ENCODE results near the gene NAA80.

Gene NAA80

DNA sequence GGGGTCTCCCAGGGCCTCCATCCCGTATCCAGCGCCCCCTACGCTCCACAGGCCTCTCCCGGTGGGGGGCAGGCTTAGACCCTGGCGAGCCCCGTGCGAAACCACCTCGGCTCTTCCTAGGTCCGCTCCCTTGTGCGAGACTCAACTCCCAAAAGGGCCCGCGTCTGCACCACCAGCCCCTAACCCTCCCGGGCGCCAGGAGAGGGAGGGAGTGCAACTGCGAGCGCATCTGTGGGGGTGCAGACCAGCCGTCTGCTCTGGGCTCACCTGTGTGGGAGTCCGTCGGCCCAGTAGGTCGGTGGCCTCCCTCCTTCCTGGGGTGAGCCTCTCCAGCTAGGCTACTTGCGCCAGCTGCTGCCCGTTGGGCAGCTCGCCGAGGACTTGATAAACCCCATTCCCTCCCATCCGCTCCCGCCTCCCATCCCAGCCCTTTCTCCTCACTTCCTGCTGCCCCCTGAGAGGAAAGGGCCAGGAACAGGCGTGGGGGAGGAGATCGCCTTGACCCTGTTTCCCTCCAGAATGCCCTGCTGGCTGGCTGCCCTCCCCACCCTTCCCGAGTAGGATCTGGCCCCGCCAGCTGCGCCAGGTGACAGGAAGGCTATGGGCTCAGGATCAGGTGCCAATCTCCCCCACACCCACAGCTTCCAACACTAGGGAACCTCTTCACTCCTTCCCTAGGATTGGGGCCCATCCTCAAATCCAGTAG lies 23.3 kb upstream of the NAA80 start, which contains the start of gene HYAL2:
Gene HYAL2, minus strand, starts transcription at position 360 of the 706 bp plus-strand sequence. CDS start 2,256 bp downstream, outside the sequence.
- TF ChIP-seq FOXA1 (IDR thresholded peaks at IDR 0.05) = no peak
- TF ChIP-seq NFRKB (IDR thresholded peaks at IDR 0.05) = no peak
- TF ChIP-seq ZNF384 (IDR thresholded peaks at IDR 0.05) = no peak
- TF ChIP-seq LEF1 (IDR thresholded peaks at IDR 0.05; ENCODE audit: borderline replicate concordance) = no peak
- TF ChIP-seq SUZ12 (IDR thresholded peaks at IDR 0.05) = no peak
- TF ChIP-seq HDGF (IDR thresholded peaks at IDR 0.05; ENCODE audit: borderline replicate concordance) = no peak
- TF ChIP-seq ELF4 (IDR thresholded peaks at IDR 0.05) = no peak
- no peak for TF ChIP-seq L3MBTL2 (conservative IDR thresholded peaks at IDR 0.05)
- no peak for TF ChIP-seq CTBP1 (IDR thresholded peaks at IDR 0.05; ENCODE audit: borderline replicate concordance)
- no peak for TF ChIP-seq FOXM1 (IDR thresholded peaks at IDR 0.05; ENCODE audit: borderline replicate concordance)
- TF ChIP-seq, protein P1, sequence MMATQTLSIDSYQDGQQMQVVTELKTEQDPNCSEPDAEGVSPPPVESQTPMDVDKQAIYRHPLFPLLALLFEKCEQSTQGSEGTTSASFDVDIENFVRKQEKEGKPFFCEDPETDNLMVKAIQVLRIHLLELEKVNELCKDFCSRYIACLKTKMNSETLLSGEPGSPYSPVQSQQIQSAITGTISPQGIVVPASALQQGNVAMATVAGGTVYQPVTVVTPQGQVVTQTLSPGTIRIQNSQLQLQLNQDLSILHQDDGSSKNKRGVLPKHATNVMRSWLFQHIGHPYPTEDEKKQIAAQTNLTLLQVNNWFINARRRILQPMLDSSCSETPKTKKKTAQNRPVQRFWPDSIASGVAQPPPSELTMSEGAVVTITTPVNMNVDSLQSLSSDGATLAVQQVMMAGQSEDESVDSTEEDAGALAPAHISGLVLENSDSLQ (IDR thresholded peaks at IDR 0.05) = no peak
- TF ChIP-seq ARNT (IDR thresholded peaks at IDR 0.05) = no peak
- no peak for TF ChIP-seq BHLHE40 (IDR thresholded peaks at IDR 0.05; ENCODE audit: borderline replicate concordance)
- TF ChIP-seq TARDBP (IDR thresholded peaks at IDR 0.05) = no peak
- TF ChIP-seq SP1 (IDR thresholded peaks at IDR 0.05) = no peak
- TF ChIP-seq FOXK2 (IDR thresholded peaks at IDR 0.05) = no peak
- POLR2A ChIA-PET = interaction anchor here (1.9 to 3.7 kb wide), 3 partner anchors 15 to 31 kb away, joined by 7 to 23 read pairs (median 11); partner anchors contain the start of genes HYAL3, IFRD2 and NAA80
- DNase-seq (ENCODE audit: extremely low spot score) = no peak
- CTCF ChIA-PET = interaction anchor here (0.6 kb wide), 1 partner anchor 68 kb away, joined by 3 read pairs; no protein-coding TSS in a partner anchor

DNA sequence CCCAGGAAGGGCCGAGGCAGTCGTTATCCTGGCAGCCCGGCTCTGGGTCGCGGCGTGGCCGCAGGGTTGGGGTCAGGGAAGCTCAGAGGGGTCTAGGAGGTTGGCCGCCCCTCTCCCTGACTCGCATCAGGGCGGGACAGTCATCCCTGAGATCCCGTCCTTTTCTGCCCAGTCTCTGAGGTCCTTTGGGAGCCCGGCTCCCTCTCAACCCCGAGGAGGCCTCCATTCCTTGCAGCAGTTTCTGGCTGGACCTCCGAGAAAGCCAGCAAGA lies 22.8 kb upstream of the NAA80 start:
- ChIA-PET POLR2A (interaction anchor here (2.3 to 3.7 kb wide), 2 partner anchors 15 to 23 kb away, joined by 11 to 23 read pairs; partner anchors contain the start of genes HYAL3 and NAA80), CTCF (interaction anchor here (0.6 kb wide), 1 partner anchor 68 kb away, joined by 3 read pairs; no protein-coding TSS in a partner anchor)
- TF ChIP-seq SUZ12 (IDR thresholded peaks at IDR 0.05) (no peak), FOXA1 (IDR thresholded peaks at IDR 0.05) (no peak), CTBP1 (IDR thresholded peaks at IDR 0.05; ENCODE audit: borderline replicate concordance) (no peak), NFRKB (IDR thresholded peaks at IDR 0.05) (no peak), ARNT (IDR thresholded peaks at IDR 0.05) (no peak), TARDBP (IDR thresholded peaks at IDR 0.05) (no peak), FOXM1 (IDR thresholded peaks at IDR 0.05; ENCODE audit: borderline replicate concordance) (no peak), ELF4 (IDR thresholded peaks at IDR 0.05) (no peak), HDGF (IDR thresholded peaks at IDR 0.05; ENCODE audit: borderline replicate concordance) (no peak), SP1 (IDR thresholded peaks at IDR 0.05) (no peak), FOXK2 (IDR thresholded peaks at IDR 0.05) (no peak), LEF1 (IDR thresholded peaks at IDR 0.05; ENCODE audit: borderline replicate concordance) (no peak), BHLHE40 (IDR thresholded peaks at IDR 0.05; ENCODE audit: borderline replicate concordance) (no peak)
- TF ChIP-seq, protein P1 (IDR thresholded peaks at IDR 0.05) = no peak
- DNase-seq (ENCODE audit: extremely low spot score) = no peak

DNA sequence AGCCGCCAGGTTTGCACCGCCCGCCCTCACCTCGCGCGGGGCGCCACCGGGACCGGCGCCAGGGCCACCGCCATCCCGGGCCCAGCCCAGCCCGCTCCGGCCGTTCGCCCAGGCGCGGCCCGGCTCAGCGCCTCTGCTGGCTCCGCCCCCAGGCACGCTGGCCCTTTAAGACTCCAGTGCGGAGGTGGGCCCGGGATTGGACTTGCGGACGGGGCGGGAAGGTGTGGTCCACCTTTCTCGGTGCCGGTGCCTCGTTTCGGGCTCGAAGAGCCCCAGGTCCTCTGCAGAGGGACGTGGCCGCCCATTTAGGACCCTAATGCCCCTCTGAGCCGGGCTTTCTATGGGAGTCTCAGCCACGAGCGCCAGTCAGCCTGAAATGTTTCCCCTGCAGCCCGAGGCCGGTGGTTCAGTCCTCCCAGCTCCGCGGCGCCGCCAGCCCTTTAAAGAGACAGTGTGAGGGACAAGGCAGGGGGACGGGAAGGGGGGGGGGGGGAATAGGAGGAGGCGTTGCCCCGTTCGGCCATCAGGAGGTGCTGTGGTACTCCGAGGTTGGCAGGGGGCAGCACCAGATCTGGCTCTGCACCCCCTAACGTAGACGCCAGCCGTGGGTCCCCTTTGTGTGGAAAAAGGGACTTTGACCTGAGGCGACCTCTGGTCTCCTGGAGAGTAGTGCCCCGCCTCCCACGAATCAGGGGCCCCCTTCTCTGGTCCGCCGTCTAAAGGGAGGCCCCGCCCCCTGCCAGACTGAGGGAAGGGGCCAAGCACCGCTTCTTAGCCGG lies 22.3 kb upstream of the NAA80 start:
- peak; percentile 88 for DNase-seq (ENCODE audit: extremely low spot score)
- ChIA-PET POLR2A (interaction anchor here (1.9 to 3.7 kb wide), 3 partner anchors 16 to 23 kb away, joined by 9 to 23 read pairs (median 11); partner anchors contain the start of genes HYAL3 and NAA80), CTCF (interaction anchor here (0.6 to 1.1 kb wide), 3 partner anchors 22 to 56 kb away, joined by 3 to 4 read pairs (median 4); partner anchors contain the start of genes HYAL3 and NAA80)
- TF ChIP-seq ARNT (IDR thresholded peaks at IDR 0.05) = peak; percentile 64; the same call in 1 of the 2 replicates
- TF ChIP-seq FOXM1 (IDR thresholded peaks at IDR 0.05; ENCODE audit: borderline replicate concordance) = peak; percentile 100
- TF ChIP-seq L3MBTL2 (conservative IDR thresholded peaks at IDR 0.05) = no peak
- TF ChIP-seq CTBP1 (IDR thresholded peaks at IDR 0.05; ENCODE audit: borderline replicate concordance) = peak; percentile 49; the same call in 1 of the 2 replicates
- TF ChIP-seq LEF1 (IDR thresholded peaks at IDR 0.05; ENCODE audit: borderline replicate concordance) = peak; percentile 93; the same call in 1 of the 2 replicates
- no peak for TF ChIP-seq NFRKB (IDR thresholded peaks at IDR 0.05)
- TF ChIP-seq TARDBP (IDR thresholded peaks at IDR 0.05) = no peak
- TF ChIP-seq BHLHE40 (IDR thresholded peaks at IDR 0.05; ENCODE audit: borderline replicate concordance) = peak; percentile 98

DNA sequence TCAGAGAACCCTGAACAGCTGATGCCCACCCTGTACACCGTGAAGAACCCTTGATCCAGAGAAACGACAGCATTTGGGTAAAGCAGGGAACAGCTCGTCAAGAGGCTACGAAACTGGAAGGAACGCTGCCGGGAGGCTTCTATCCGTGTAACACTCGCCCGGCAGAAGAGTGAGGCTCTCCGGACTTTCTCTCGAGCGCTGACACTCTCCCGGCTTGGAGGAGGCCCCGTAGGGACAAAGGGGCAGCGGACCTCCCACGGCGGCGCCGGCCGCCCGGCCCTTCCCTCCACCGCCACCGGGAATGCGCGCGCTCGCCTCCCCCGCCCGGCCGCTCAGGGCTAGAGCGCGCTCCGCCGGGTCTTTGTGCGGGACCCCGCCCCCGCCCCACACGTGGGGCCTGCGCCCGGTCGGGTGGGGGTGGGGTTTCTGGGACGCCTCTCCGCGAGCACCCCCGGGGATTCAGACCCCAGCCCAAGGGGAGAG lies 21.7 kb upstream of the NAA80 start:
- peak; percentile 76 for DNase-seq (ENCODE audit: extremely low spot score)
- ChIA-PET POLR2A (interaction anchor here (0.6 to 2.3 kb wide), 4 partner anchors 16 to 28 kb away, joined by 3 to 11 read pairs (median 7); partner anchors contain the start of genes HYAL3, IFRD2 and NAA80), CTCF (interaction anchor here (0.6 to 1.1 kb wide), 3 partner anchors 21 to 55 kb away, joined by 3 to 4 read pairs (median 4); partner anchors contain the start of genes HYAL3 and NAA80)
- TF ChIP-seq CTBP1 (IDR thresholded peaks at IDR 0.05; ENCODE audit: borderline replicate concordance) = no peak
- TF ChIP-seq L3MBTL2 (conservative IDR thresholded peaks at IDR 0.05) = no peak
- TF ChIP-seq NFRKB (IDR thresholded peaks at IDR 0.05) = no peak
- TF ChIP-seq HDGF (IDR thresholded peaks at IDR 0.05; ENCODE audit: borderline replicate concordance) = no peak
- TF ChIP-seq ZNF384 (IDR thresholded peaks at IDR 0.05) = no peak
- no peak for TF ChIP-seq SP1 (IDR thresholded peaks at IDR 0.05)
- no peak for TF ChIP-seq ARNT (IDR thresholded peaks at IDR 0.05)
- TF ChIP-seq FOXM1 (IDR thresholded peaks at IDR 0.05; ENCODE audit: borderline replicate concordance) = no peak
- TF ChIP-seq BHLHE40 (IDR thresholded peaks at IDR 0.05; ENCODE audit: borderline replicate concordance) = no peak
- no peak for TF ChIP-seq ELF4 (IDR thresholded peaks at IDR 0.05)
- TF ChIP-seq FOXK2 (IDR thresholded peaks at IDR 0.05) = no peak
- TF ChIP-seq FOXA1 (IDR thresholded peaks at IDR 0.05) = no peak
- TF ChIP-seq, protein P1 (IDR thresholded peaks at IDR 0.05) = no peak
- TF ChIP-seq SUZ12 (IDR thresholded peaks at IDR 0.05) = no peak
- TF ChIP-seq LEF1 (IDR thresholded peaks at IDR 0.05; ENCODE audit: borderline replicate concordance) = no peak; the same call in 1 of the 2 replicates
- no peak for TF ChIP-seq TARDBP (IDR thresholded peaks at IDR 0.05)
